OCI-LY7 (cell line): Measurements from ENCODE around the gene TRAPPC12. TPM values are rescaled to one million over a fixed set of nuclear protein-coding genes. Genes with fewer than 3 reads are reported as not detected.
A peak's percentile ranks its signal among the peaks of the same experiment; 100 is the strongest.

Source experiments
- Bru-seq: library from RNA; stranded (reverse); fragments of 400-500 nt; gene quantifications from one replicate; lab custom pipeline; 2021; lab: Mats Ljungman, UMichigan
- BruChase-seq, 2 experiments: library from RNA; stranded (reverse); fragments of 400-500 nt; gene quantifications; one replicate each; lab custom pipeline; 2021; lab: Mats Ljungman, UMichigan
- BruUV-seq: library from RNA; stranded (reverse); fragments of 400-500 nt; replicated peaks from 2 replicates; lab custom pipeline; 2021; lab: Mats Ljungman, UMichigan
- CTCF ChIA-PET: fragments of 300-600 bp; sonication (Branson Sonifier 250); formaldehyde crosslinking; loops from one replicate; lab custom pipeline; 2022; ENCODE audit warnings: antibody characterized with exemption; ENCODE audit not compliant: unreplicated experiment; lab: Charles Lee
- POLR2A ChIA-PET: fragments of 300-600 bp; sonication (Branson Sonifier 250); formaldehyde crosslinking; loops from one replicate; lab custom pipeline; 2022; ENCODE audit warnings: antibody characterized with exemption; lab: Charles Lee
- DNase-seq: peaks from one replicate; pipeline ENCODE4 v3.0.0-alpha.2; 2015; ENCODE audit warnings: low spot score
- H2AFZ ChIP-seq: fragments of 200-600 bp; sonication (generic), shearing (Covaris generic); 2 replicates; pipeline ENCODE4 v1.6.1; 2014; ENCODE audit warnings: mild to moderate bottlenecking, antibody characterized with exemption, low read length, moderate library complexity
- H3K27ac ChIP-seq: fragments of 200-600 bp; sonication (generic); 2 replicates; pipeline ENCODE4 v1.5.1; 2014; ENCODE audit warnings: mixed run types, low read depth, mild to moderate bottlenecking, moderate library complexity, low read length, inconsistent platforms; ENCODE audit not compliant: poor library complexity, severe bottlenecking
- H3K36me3 ChIP-seq: fragments of 200-600 bp; sonication (generic); 2 replicates; pipeline ENCODE4 v1.6.1; 2014; ENCODE audit warnings: mild to moderate bottlenecking, antibody characterized with exemption, low read length, moderate library complexity, mixed read lengths; ENCODE audit not compliant: insufficient read depth
- H3K4me1 ChIP-seq: fragments of 200-600 bp; sonication (generic); 2 replicates; pipeline ENCODE4 v1.5.1; 2014; ENCODE audit warnings: mild to moderate bottlenecking, low read length; ENCODE audit not compliant: insufficient read depth, poor library complexity, severe bottlenecking
- H3K4me2 ChIP-seq: fragments of 200-600 bp; sonication (generic); 2 replicates; pipeline ENCODE4 v1.6.1; 2014; ENCODE audit warnings: mild to moderate bottlenecking, low read length
- H3K4me3 ChIP-seq: fragments of 200-600 bp; sonication (generic); 2 replicates; pipeline ENCODE4 v1.5.1; 2014; ENCODE audit warnings: mild to moderate bottlenecking, low read depth, low read length; ENCODE audit not compliant: poor library complexity, severe bottlenecking
- H3K79me2 ChIP-seq: fragments of 200-600 bp; sonication (generic); 2 replicates; pipeline ENCODE4 v1.6.1; 2016; ENCODE audit warnings: low read depth, mild to moderate bottlenecking, low read length, moderate library complexity, mixed read lengths; ENCODE audit not compliant: insufficient read depth
- H3K9me2 ChIP-seq: fragments of 200-600 bp; sonication (generic); 2 replicates; pipeline ENCODE4 v1.6.1; 2016; ENCODE audit warnings: mild to moderate bottlenecking, low read length, mixed read lengths; ENCODE audit not compliant: insufficient read depth
- H3K9me3 ChIP-seq: fragments of 200-600 bp; sonication (generic); 2 replicates; pipeline ENCODE4 v1.6.1; 2014; ENCODE audit warnings: mild to moderate bottlenecking, mixed run types, low read length, mixed read lengths
- H4K20me1 ChIP-seq: fragments of 200-600 bp; sonication (generic); 2 replicates; pipeline ENCODE4 v1.6.1; 2014; ENCODE audit warnings: mild to moderate bottlenecking, antibody characterized with exemption, low read length, moderate library complexity, mixed read lengths; ENCODE audit not compliant: insufficient read depth
- CTCF ChIP-seq: fragments of 200-600 bp; sonication (generic); conservative IDR thresholded peaks from 2 replicates; pipeline ENCODE4 v1.5.1; 2014; ENCODE audit warnings: mild to moderate bottlenecking, antibody characterized with exemption, low read length, moderate library complexity, mixed read lengths
- EZH2phosphoT487 ChIP-seq: fragments of 200-600 bp; sonication (generic); IDR thresholded peaks from 2 replicates; pipeline ENCODE4 v1.6.1; 2018; ENCODE audit warnings: low read depth, borderline replicate concordance, mild to moderate bottlenecking, mixed run types, antibody characterized with exemption, low read length, moderate library complexity, mixed read lengths
- intact Hi-C: fragments of 100-400 bp; cut with micrococcal nuclease; formaldehyde crosslinking; loops from one replicate; pipeline ENCODE4 v1.10.0; 2022; ENCODE audit not compliant: unreplicated experiment
- long read RNA-seq: library from polyadenylated mRNA; stranded (forward); transcript quantifications from one replicate; pipeline ENCODE4 v2.0.0, GENCODE V29; 2022
- total RNA-seq, 2 experiments: library from RNA; depleted of rRNA in 1 of 2; stranded (reverse); fragments of >200 nt in 1 of 2; shearing (Covaris generic) in 1 of 2; gene quantifications; 2 replicates each; pipeline ENCODE4 v1.2.3, GENCODE V29; 2014 to 2022

The TRAPPC12 gene
- total RNA-seq (2014; rRNA removed; shearing (Covaris generic)) (67.0 and 91.6 TPM in 2 replicates), total RNA-seq (2022) (85.2 and 93.0 TPM in 2 replicates), Bru-seq, nascent RNA (percentile 72 among the genes with signal in this experiment), BruChase-seq, experiment 1, labeled RNA remaining after a 6-hour chase (percentile 74 among the genes with signal in this experiment), BruChase-seq, experiment 2, labeled RNA remaining after a 2-hour chase (percentile 74 among the genes with signal in this experiment)
- long read RNA-seq, transcript TRAPPC12-201 (12 exons, 2,508 nt) = major isoform, 32 of 61 reads
- long read RNA-seq, partial matches to known transcripts = 13 of 61 reads
- long read RNA-seq, other reads (novel, unspliced or antisense) = 14 of 61 reads

- Histone ChIP-seq H3K9me3 (no peaks in the 10 kb centered on the region), H3K79me2 (peaks cover 58% of the 10 kb centered on the region), H4K20me1 (no peaks in the 10 kb centered on the region; the same call in 1 of the 2 replicates), H3K9me2 (no peaks in the 10 kb centered on the region), H3K4me1 (peaks cover 28% of the 10 kb centered on the region), H3K36me3 (peaks cover 28% of the 10 kb centered on the region), H2AFZ (peak within 1 kb of the TSS; percentile 79), H3K4me3 (peak within 1 kb of the TSS; percentile 96), H3K4me2 (peak within 1 kb of the TSS; percentile 79), H3K27ac (peak within 1 kb of the TSS; percentile 69)
- POLR2A ChIA-PET = no interaction called here
- intact Hi-C loops = loop anchor here (5.0 kb wide), 2 partner anchors 137 to 228 kb away; partner anchors contain the start of gene ADI1
- CTCF ChIA-PET = interaction anchor here (1.3 kb wide), 1 partner anchor 17 kb away, joined by 4 read pairs; no protein-coding TSS in a partner anchor
- DNase-seq = peak; percentile 95
- BruUV-seq = no TSS peak
- TF ChIP-seq EZH2phosphoT487 (no peak), CTCF (peak; percentile 75)
Measured at GRCh38 chr2:3379647-3380534, at the start of gene TRAPPC12. Gene TRAPPC12, plus strand, starts transcription at chr2:3379694. Its CDS starts 7,930 bp downstream, at chr2:3387624.

GRCh38 chr2:3332133-3332532 lies 47.4 kb upstream of the TRAPPC12 start:
- Histone ChIP-seq H2AFZ (no peak overlapping the region), H3K4me1 (no peaks in the 10 kb centered on the region), H3K9me2 (no peaks in the 10 kb centered on the region), H3K36me3 (peaks cover 69% of the 10 kb centered on the region), H3K4me2 (no peak overlapping the region), H3K27ac (no peak overlapping the region), H4K20me1 (no peaks in the 10 kb centered on the region), H3K4me3 (no peak overlapping the region), H3K9me3 (no peaks in the 10 kb centered on the region), H3K79me2 (no peaks in the 10 kb centered on the region)
- no peak for TF ChIP-seq EZH2phosphoT487
- no peak for TF ChIP-seq CTCF
- DNase-seq = no peak
- no TSS peak for BruUV-seq
- POLR2A ChIA-PET = no interaction called here
- intact Hi-C loops = no loop called here
- CTCF ChIA-PET = no interaction called here
